ENCODE data around the gene HAUS8.

HAUS8 gene

GRCh38 chr19:17045907-17046502, 29.2 kb downstream of the HAUS8 start:
- no peak overlapping the region for H3K27ac ChIP-seq
- TF ChIP-seq, protein P1, sequence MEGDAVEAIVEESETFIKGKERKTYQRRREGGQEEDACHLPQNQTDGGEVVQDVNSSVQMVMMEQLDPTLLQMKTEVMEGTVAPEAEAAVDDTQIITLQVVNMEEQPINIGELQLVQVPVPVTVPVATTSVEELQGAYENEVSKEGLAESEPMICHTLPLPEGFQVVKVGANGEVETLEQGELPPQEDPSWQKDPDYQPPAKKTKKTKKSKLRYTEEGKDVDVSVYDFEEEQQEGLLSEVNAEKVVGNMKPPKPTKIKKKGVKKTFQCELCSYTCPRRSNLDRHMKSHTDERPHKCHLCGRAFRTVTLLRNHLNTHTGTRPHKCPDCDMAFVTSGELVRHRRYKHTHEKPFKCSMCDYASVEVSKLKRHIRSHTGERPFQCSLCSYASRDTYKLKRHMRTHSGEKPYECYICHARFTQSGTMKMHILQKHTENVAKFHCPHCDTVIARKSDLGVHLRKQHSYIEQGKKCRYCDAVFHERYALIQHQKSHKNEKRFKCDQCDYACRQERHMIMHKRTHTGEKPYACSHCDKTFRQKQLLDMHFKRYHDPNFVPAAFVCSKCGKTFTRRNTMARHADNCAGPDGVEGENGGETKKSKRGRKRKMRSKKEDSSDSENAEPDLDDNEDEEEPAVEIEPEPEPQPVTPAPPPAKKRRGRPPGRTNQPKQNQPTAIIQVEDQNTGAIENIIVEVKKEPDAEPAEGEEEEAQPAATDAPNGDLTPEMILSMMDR (IDR thresholded peaks at IDR 0.05) = no peak
- no peak for TF ChIP-seq ZFX (IDR thresholded peaks at IDR 0.05; ENCODE audit: borderline replicate concordance)

GRCh38 chr19:17043744-17044143, 31.5 kb downstream of the HAUS8 start:
- TF ChIP-seq, protein P1 (IDR thresholded peaks at IDR 0.05) = no peak
- no peak for TF ChIP-seq ZFX (IDR thresholded peaks at IDR 0.05; ENCODE audit: borderline replicate concordance)
- no peak overlapping the region for H3K27ac ChIP-seq

GRCh38 chr19:17041976-17042375, 33.3 kb downstream of the HAUS8 start:
- H3K27ac ChIP-seq = no peak overlapping the region
- TF ChIP-seq, protein P1 (IDR thresholded peaks at IDR 0.05) = no peak
- no peak for TF ChIP-seq ZFX (IDR thresholded peaks at IDR 0.05; ENCODE audit: borderline replicate concordance)

DNA sequence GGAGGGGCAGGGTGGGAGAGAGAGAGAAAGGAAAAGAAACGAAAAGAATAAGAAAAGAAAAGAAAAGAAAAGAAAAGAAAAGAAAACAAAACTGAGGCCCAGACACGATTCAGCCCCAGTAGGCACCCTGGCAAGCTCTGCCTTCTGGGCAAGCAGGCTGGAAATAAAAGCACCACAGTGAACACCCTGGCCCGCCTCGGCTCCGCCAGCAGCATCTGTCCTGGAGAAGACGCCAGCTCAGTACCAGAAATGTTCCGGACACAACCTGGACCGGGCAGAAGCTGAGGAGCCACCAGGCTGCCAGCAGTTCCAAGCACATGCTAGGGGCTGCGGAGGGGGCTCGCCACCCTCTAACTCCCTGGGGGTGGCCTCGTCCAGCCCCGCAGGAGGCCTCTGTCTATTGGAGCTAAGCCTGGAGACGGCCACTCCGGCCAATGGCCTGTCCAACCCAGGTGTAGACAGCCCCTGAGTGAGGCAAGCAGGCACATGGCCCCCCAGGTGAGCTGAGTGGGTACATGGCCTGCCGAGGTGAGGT, 37.2 kb downstream of the HAUS8 start:
- H3K27ac ChIP-seq = no peak overlapping the region
- TF ChIP-seq ZFX (IDR thresholded peaks at IDR 0.05; ENCODE audit: borderline replicate concordance) = no peak
- TF ChIP-seq, protein P1 (IDR thresholded peaks at IDR 0.05) = no peak

GRCh38 chr19:17037184-17037583, 38.1 kb downstream of the HAUS8 start:
- TF ChIP-seq, protein P1 (IDR thresholded peaks at IDR 0.05) = no peak
- no peak for TF ChIP-seq ZFX (IDR thresholded peaks at IDR 0.05; ENCODE audit: borderline replicate concordance)
- no peak overlapping the region for H3K27ac ChIP-seq

DNA sequence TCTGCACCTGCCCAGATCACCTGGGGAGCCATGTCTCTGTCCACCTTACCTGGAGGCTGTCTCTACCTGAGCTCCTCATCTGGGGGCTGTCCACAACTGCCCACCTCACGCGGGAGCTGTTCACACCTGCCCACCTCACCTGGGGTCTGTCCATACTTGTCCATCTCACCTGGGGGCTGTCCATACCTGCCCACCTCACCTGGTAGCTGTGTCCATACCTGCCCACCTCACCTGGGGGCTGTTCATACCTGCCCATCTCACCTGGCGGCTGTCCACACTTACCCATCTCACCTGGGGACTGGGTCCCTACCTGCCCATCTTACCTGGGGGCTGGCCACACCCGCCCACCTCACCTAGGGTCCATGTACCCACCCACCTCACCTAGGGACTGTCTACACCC, 38.6 kb downstream of the HAUS8 start:
- TF ChIP-seq, protein P1 (IDR thresholded peaks at IDR 0.05) = no peak
- H3K27ac ChIP-seq = no peak overlapping the region

GRCh38 chr19:17035842-17036424, 39.3 kb downstream of the HAUS8 start:
- TF ChIP-seq, protein P1 (IDR thresholded peaks at IDR 0.05) = no peak
- TF ChIP-seq ZFX (IDR thresholded peaks at IDR 0.05; ENCODE audit: borderline replicate concordance) = no peak
- H3K27ac ChIP-seq = no peak overlapping the region

All from 22Rv1 (cell line).